Thyroid gland (tissue), 4 donors: ENCODE data around the gene FOXP2. TPM values are rescaled to one million over a fixed set of nuclear protein-coding genes. Genes with fewer than 3 reads are reported as not detected.
A peak's percentile ranks its signal among the peaks of the same experiment; 100 is the strongest.

Experiments
- DNase-seq, 2 donors: peaks; one replicate each; pipeline ENCODE4 v3.0.0-alpha.2; 2019
- H3K27ac ChIP-seq, 3 donors: fragments of 200-600 bp; sonication (generic); 1 replicate in 2 of 3; 2 replicates in 1 of 3; pipeline ENCODE4 v1.5.1; 2016 to 2019; ENCODE audit warnings: mild to moderate bottlenecking in 1 of 3, moderate library complexity in 1 of 3
- H3K27me3 ChIP-seq: fragments of 200-600 bp; sonication (generic); one replicate; pipeline ENCODE4 v1.5.1; 2019
- H3K36me3 ChIP-seq, 2 donors: fragments of 200-600 bp; sonication (generic); one replicate each; pipeline ENCODE4 v1.5.1; 2016 to 2019
- H3K4me1 ChIP-seq, 2 donors: fragments of 200-600 bp; sonication (generic); one replicate each; pipeline ENCODE4 v1.5.1; 2017 to 2019
- H3K4me3 ChIP-seq, 3 donors: fragments of 200-600 bp; sonication (generic); replicated peaks in 1 of 3; 1 replicate in 2 of 3; 2 replicates in 1 of 3; pipeline ENCODE4 v1.5.1; 2016; ENCODE audit warnings: mild to moderate bottlenecking in 1 of 3
- H3K9me3 ChIP-seq: fragments of 200-600 bp; sonication (generic); one replicate; pipeline ENCODE4 v1.5.1; 2017
- CTCF ChIP-seq, 6 experiments: fragments of 200-600 bp in 3 of 6; fragments of 450-650 bp in 3 of 6; sonication (generic) in 3 of 6; IDR thresholded peaks; one replicate each; pipeline ENCODE4 v1.5.1; 2016 to 2019; ENCODE audit warnings: antibody characterized with exemption in 6 of 6, mild to moderate bottlenecking in 2 of 6, inconsistent platforms in 1 of 6, moderate library complexity in 1 of 6
- POLR2A ChIP-seq, 2 donors: fragments of 450-650 bp; IDR thresholded peaks; one replicate each; pipeline ENCODE4 v1.6.1; 2017; ENCODE audit warnings: antibody characterized with exemption in 2 of 2, mild to moderate bottlenecking in 2 of 2, moderate library complexity in 1 of 2
- WGBS, 2 donors: methylation state at CpG; one replicate each; pipeline ENCODE4 v1.1.5; 2017; 5-methylcytosine and 5-hydroxymethylcytosine counted together
- intact Hi-C: fragments of 100-400 bp; cut with DNase I; formaldehyde crosslinking; loops from one replicate; pipeline ENCODE4 v1.15.1; 2023
- total RNA-seq, 4 donors: library from RNA; depleted of rRNA; stranded (reverse); fragments of >200 nt; gene quantifications; one replicate each; pipeline ENCODE4 v1.2.3, GENCODE V29; 2016

The FOXP2 gene
- total RNA-seq, 4 donors from 2014 or later, result 24.7 to 46.5 (median 28.0) TPM

- no peak overlapping the region for H3K4me3 ChIP-seq
- no peaks in the 10 kb centered on the region for H3K9me3 ChIP-seq
- no peak for DNase-seq
- intact Hi-C loops, result no loop called here
- TF ChIP-seq POLR2A (IDR thresholded peaks at IDR 0.05) (no peak), CTCF (IDR thresholded peaks at IDR 0.05) (peak in 3 of 6 experiments; percentile 28 to 43 (median 40))
- 91 to 93% methylated on average over 7 of the region's 7 CpGs for WGBS, 2 donors
- H3K4me1 ChIP-seq, result peaks cover 0 to 3% of the 10 kb centered on the region in 2 donors
- H3K36me3 ChIP-seq, result no peaks in the 10 kb centered on the region
- no peak overlapping the region for H3K27ac ChIP-seq
- H3K27me3 ChIP-seq, result no peaks in the 10 kb centered on the region
These were observed 8.2 kb downstream of the FOXP2 start for GRCh38 chr7:114422507-114423501.

- no peak overlapping the region for H3K27ac ChIP-seq
- intact Hi-C loops, result no loop called here
- DNase-seq, result no peak
- no peaks in the 10 kb centered on the region for H3K9me3 ChIP-seq
- H3K36me3 ChIP-seq, result no peaks in the 10 kb centered on the region
- TF ChIP-seq POLR2A (IDR thresholded peaks at IDR 0.05) (no peak), CTCF (IDR thresholded peaks at IDR 0.05) (no peak)
- no peak overlapping the region for H3K4me3 ChIP-seq
- H3K4me1 ChIP-seq, result peaks cover 0 to 3% of the 10 kb centered on the region in 2 donors
- H3K27me3 ChIP-seq, result no peaks in the 10 kb centered on the region
- 84 to 90% methylated on average over 2 of the region's 2 CpGs for WGBS, 2 donors
These were observed 11.8 kb downstream of the FOXP2 start for GRCh38 chr7:114426382-114426781.

- Histone ChIP-seq H3K9me3 (no peaks in the 10 kb centered on the region), H3K36me3 (no peaks in the 10 kb centered on the region), H3K27me3 (no peaks in the 10 kb centered on the region), H3K4me3 (no peak overlapping the region), H3K4me1 (peaks cover 0 to 3% of the 10 kb centered on the region in 2 donors), H3K27ac (no peak overlapping the region)
- intact Hi-C loops, result no loop called here
- TF ChIP-seq POLR2A (IDR thresholded peaks at IDR 0.05) (no peak), CTCF (IDR thresholded peaks at IDR 0.05) (peak in 3 of 6 experiments; percentile 51 to 62 (median 57))
- 52 to 54% methylated on average over 4 of the region's 4 CpGs for WGBS, 2 donors
- DNase-seq, result peak in 1 of 2 donors; percentile 8
These were observed 12.2 kb downstream of the FOXP2 start for GRCh38 chr7:114426824-114427223.

- TF ChIP-seq POLR2A (IDR thresholded peaks at IDR 0.05) (no peak), CTCF (IDR thresholded peaks at IDR 0.05) (no peak)
- intact Hi-C loops, result no loop called here
- H3K36me3 ChIP-seq, result no peaks in the 10 kb centered on the region
- no peak for DNase-seq
- H3K4me3 ChIP-seq, result no peak overlapping the region
- WGBS, 2 donors, result 91 to 92% methylated on average over 1 of the region's 1 CpG
- no peaks in the 10 kb centered on the region for H3K27me3 ChIP-seq
- H3K4me1 ChIP-seq, result peaks cover 0 to 3% of the 10 kb centered on the region in 2 donors
- no peak overlapping the region for H3K27ac ChIP-seq
- H3K9me3 ChIP-seq, result no peaks in the 10 kb centered on the region
These were observed 13.6 kb downstream of the FOXP2 start for GRCh38 chr7:114428211-114428610.

- intact Hi-C loops, result no loop called here
- Histone ChIP-seq H3K4me3 (no peak overlapping the region), H3K27ac (no peak overlapping the region), H3K27me3 (no peaks in the 10 kb centered on the region), H3K4me1 (peaks cover 0 to 3% of the 10 kb centered on the region in 2 donors), H3K9me3 (no peaks in the 10 kb centered on the region), H3K36me3 (no peaks in the 10 kb centered on the region)
- DNase-seq, result no peak
- TF ChIP-seq CTCF (IDR thresholded peaks at IDR 0.05) (no peak), POLR2A (IDR thresholded peaks at IDR 0.05) (no peak)
- WGBS, 2 donors, result 96 to 97% methylated on average over 5 of the region's 5 CpGs
These were observed 16.6 kb downstream of the FOXP2 start for GRCh38 chr7:114431189-114431588.
